ENCODE results near the gene DIO3.
"Not testable (repeated sequence)": the region's sequence is repeated elsewhere in the genome, so short reads cannot be mapped to it uniquely, and the experiment has no call there.

The DIO3 gene

GRCh38 chr14:101543814-101544213 lies 17.5 kb upstream of the DIO3 start:
- DNase-seq: no peak

DNA sequence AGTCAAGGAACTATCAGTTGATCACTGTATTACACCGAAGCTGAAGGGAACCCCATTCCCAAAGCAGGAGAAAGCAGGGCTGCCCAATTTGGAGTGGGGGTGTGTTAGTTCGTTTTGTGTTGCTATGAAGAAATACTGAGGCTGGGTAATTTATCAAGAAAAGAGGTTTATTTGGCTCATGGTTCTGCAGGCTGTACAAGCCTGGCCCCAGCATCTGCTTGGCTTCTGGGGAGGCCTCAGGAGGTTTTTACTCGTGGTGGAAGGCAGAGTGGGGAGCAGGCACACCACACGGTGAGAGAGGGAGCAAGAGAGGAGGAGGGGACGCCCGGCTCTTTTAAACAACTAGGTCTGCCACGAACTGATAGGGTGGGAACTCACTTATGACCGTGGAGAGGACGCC lies 16.7 kb upstream of the DIO3 start:
- DNase-seq: no peak

- DNase-seq: no peak
Observed at GRCh38 chr14:101546706-101547105, 14.6 kb upstream of the DIO3 start.

- no peak for DNase-seq
Observed at GRCh38 chr14:101547107-101547738, 14.1 kb upstream of the DIO3 start.

- DNase-seq: no peak
Observed at GRCh38 chr14:101547961-101548669, 13.2 kb upstream of the DIO3 start.

GRCh38 chr14:101548710-101549109 lies 12.6 kb upstream of the DIO3 start:
- no peak for DNase-seq

DNA sequence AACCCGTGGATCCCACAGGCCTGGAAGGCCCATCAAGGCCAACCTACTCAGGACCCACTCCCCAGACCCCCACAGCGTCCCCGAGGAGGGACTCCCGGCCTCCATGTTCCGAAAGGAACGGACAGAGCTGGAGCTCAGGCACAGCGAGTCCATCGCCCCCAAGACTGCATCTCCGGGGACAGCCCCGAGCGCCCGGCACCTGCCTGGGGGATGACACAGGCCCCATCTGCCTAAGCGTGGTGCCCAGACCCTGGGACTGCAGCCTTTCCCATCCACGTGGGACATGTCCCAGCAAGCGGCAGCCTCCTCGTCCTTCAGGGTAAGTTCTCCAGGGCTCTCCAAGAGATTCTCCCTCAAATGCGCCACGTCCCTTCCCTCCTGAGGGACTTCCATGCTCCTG lies 12.1 kb upstream of the DIO3 start:
- no peak for DNase-seq

DNA sequence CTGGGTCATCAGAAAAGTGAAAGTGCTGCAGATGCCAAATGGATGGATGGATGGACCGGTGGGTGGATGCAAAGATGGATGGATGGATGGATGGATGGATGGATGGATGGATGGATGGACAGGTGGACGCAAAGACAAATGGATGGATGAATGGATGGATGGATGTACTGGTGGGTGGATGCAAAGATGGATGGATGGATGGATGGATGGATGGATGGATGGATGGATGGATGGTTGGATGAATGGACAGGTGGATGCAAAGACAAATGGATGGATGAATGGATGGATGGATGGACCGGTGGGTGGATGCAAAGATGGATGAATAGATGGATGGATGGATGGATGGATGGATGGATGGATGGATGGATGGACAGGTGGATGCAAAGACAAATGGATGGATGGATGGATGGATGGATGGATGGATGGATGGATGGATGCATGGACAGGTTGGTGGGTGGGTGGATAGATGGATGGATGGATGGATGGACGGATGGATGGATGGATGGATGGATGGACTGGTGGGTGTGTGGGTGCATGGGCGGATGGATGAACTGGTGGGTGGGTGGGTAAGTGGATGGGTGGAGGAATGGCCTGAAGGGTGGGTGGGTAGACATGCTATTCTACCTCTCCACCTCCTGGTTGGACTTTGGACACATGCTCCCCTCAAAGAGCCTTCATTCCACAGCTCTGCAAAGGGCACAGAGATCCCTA lies 10.9 kb upstream of the DIO3 start:
- DNase-seq: not testable (repeated sequence)

GRCh38 chr14:101551729-101552595 lies 9.3 kb upstream of the DIO3 start:
- no peak for DNase-seq

DNA sequence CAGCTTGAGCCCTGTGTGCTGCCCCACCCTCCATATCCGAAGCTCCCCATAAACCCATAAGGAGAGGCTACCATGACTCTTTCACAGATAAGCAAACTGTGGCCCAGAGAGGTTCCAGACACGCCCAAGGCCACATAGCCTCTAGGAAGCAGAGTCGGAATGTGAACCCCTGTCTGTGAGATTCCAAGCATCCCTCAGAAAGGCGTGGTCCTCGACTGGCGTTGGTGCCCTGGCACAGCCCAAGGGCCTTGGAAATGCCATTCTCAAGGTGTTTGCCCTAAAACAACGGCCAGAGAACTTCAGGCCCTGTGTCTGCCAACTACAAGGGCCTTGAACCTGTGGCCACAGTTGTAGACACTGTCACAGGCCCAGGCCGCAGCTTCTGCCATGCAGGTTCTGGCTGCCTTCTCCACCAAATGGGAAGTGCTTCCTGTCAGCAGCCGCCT lies 8.5 kb upstream of the DIO3 start:
- no peak for DNase-seq

GRCh38 chr14:101553393-101553792 lies 7.9 kb upstream of the DIO3 start:
- no peak for DNase-seq

DNA sequence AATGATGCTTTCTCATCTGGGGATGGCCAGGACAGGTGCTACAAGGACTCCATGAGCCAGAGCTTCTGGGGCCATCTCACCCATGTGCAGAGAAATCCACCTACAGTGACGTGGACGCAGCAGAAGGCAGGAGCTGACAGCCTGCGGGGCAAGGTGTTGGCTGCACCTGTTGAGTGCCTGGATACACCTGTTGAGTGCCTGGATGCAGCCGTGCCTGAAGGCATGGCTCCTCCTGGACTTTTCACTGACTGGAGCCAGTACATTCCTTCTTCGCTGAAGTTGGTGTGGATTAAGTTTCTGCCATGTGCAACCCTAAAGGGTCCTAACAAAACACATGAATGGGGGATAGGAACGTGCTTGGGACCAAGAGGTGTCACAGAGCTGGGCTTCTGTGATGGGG lies 7.4 kb upstream of the DIO3 start:
- DNase-seq: no peak

DNA sequence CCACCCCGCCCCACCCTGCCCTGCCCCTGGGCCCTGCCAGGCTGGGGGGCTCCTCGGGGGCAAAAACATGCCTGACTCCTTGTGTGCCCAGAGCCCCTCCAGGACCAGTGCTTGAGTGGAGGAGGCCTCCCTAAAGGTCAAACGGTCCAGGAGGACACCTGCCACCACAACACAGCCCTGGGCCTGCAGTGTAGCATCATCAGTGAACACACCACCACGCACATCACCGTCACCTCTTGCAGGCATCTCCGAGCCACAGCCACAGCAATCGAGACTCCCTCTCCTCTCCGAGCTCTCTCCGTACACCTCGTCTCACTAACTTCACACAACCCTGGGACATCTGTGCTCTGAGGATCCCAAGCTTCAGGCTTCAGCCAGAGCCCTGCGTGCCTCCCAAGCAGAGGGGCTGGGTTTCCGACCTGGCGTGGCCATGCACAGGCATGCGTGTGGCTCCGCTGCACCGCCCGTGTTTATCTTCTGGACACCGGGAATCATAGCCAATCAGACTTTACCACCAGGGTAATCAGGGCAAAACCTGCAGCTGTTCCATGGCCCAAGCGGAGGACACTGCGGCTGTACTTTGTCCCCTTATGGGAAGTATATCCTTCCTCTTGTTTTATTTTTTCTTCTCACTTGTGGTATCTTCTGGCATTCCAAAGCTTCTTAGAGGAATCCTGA lies 6.2 kb upstream of the DIO3 start:
- no peak for DNase-seq

- DNase-seq: not testable (repeated sequence)
Observed at GRCh38 chr14:101555669-101556043, 5.6 kb upstream of the DIO3 start.

- DNase-seq: no peak
Observed at GRCh38 chr14:101556131-101556530, 5.2 kb upstream of the DIO3 start.

DNA sequence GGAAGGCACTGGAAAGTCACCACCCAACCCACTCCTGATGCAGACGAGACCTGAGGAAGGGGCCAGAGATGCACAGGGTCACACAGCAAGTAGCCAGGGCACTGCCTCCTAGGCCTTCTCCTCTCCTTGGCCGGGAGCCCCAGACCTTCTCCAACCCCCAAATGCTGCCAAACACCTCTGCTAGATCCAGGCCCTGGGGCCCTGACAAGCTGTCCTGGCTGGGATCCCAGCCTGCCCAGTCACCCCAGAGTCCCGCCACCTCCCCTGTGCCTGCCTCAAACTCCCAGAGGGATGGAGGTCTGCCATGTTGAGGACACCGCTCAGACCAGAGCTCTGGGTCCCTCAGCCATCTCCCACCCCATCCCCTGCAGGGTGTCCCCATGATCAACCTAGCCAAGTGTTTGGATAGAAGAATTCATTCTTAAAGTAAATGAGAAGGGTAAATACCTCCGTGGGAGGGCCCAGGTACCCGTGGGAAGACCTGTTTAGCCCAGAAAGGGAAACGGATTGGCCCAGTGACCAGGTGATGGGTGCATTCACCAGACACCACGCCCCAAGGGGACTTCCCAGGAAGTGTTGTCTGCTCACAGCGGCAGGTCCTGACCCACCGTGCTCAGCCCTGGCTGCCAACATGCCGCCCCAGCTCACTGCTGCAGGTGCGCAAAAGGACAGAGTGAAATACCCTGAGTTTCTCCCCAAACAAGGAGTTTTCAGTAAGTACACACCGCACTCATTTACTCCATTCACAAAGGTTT lies 4.6 kb upstream of the DIO3 start:
- DNase-seq: no peak

DNA sequence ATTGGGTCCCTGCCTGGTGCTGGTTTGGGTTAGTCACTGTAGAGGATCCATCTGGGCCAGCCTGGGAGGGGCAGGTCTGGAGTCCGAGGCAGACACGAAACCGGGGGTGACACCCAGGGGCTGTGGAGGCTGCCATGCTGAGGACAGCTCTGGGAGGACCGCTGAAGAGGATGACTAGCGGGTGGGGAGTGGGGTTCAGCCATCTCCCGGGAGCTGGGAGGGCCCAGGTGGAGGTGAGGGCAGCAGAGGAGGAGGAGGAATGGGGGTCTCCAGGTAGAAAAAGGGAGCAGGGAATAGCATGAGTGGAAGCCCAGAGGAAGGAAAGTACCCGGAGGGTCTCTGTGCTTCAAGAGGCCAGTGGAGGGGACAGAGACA lies 4.0 kb upstream of the DIO3 start:
- no peak for DNase-seq

DNA sequence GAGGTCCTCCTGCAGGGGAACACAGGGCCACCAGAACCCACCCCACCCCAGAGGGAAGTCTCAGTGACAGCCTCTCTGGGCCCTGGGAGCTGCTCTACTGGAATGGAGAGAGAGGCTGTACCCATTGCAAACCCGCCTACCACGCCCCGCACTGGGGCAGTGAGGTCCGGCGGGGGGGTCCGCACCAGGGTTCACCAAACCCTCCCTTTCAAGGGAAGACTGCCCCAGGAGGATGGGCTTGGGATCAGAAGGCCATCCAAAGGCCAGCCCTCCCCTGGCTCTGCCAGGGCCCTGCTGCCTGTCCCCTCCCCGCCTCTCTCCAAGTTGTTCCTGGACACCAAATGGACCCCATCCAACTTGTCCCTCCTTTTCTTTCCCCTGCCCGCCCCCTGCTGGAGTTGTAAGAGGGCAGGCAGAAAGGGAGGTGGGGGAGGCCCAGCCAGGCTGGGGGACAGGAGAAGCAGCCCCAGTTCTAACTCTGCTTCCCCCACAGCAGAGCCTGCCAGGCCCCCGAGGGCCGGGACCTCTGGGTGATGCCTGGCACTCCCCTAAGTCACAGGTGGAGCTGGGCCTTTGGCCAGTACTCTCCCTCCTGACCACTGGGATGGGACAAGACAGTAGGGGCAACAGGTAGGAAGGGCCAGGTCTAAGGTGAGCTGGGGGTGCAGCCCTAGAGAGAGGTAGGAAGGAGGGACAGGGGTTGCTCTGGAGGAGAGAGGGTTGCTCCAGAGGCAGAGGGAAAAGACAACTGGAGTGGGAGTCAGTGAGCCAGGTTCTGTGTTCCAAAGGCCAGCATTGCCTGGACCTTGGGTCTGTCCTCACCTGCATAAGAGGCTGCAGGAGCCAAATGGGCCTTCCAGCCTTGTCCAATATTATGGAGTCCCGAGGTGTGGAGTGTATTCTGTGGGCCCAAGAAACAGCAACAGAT lies 3.2 kb upstream of the DIO3 start:
- DNase-seq: no peak

- no peak for DNase-seq
Observed at GRCh38 chr14:101558739-101559240, 2.5 kb upstream of the DIO3 start.

- no peak for DNase-seq
Observed at GRCh38 chr14:101559250-101559623, 2.1 kb upstream of the DIO3 start.
